ENCODE measurements around the gene ITPKA.

ITPKA gene

DNA sequence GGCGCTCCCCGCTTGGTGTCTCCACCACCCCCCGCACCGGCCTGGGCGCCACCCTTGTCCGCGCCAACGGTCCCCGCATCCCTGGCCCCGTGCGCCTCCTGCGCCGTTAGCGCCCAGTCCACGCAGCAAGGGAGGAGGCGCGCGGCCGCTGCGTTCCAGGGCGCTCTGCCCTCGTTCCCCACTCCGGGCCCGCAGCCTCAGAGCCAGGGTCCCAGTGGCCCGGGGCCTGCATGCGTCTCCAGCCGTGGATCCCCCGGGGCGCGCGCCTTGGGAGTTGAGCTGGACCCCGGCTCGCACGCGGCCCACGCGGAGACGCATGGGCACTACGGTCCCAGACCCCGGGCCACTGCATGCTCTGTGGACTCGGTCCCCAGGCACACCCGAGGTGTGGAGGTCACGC is 7.4 kb upstream of the ITPKA start:
- Histone ChIP-seq H3K79me2 (ENCODE audit: insufficient read depth, low read length) (no peaks in the 10 kb centered on the region), H3K4me2 (ENCODE audit: insufficient read depth, low read length) (no peak overlapping the region), H4K20me1 (ENCODE audit: insufficient read depth, low read length) (no peaks in the 10 kb centered on the region), H3K27me3 (ENCODE audit: insufficient read depth, low read length, poor library complexity) (no peaks in the 10 kb centered on the region), H3K9me3 (ENCODE audit: insufficient read depth, low read length, severe bottlenecking) (no peaks in the 10 kb centered on the region), H3K36me3 (ENCODE audit: insufficient read depth, low read length) (peaks cover 12% of the 10 kb centered on the region), H3K4me1 (ENCODE audit: insufficient read depth, low read length) (no peaks in the 10 kb centered on the region), H3K4me3 (ENCODE audit: low read depth in 1 of 2, low read length in 2 of 2) (no peak overlapping the region), H3K9ac (ENCODE audit: low read depth, low read length) (no peak overlapping the region), H3K27ac (ENCODE audit: low read length) (no peak overlapping the region), H2AFZ (ENCODE audit: low read depth, low read length) (no peak overlapping the region)
- no peak for ATAC-seq (ENCODE audit: insufficient read depth, low read depth)
- DNase-seq: no peak
- TF ChIP-seq EZH2 (IDR thresholded peaks at IDR 0.05; ENCODE audit: borderline replicate concordance, low read depth, low read length, severe bottlenecking): no peak
- TF ChIP-seq, protein P1, sequence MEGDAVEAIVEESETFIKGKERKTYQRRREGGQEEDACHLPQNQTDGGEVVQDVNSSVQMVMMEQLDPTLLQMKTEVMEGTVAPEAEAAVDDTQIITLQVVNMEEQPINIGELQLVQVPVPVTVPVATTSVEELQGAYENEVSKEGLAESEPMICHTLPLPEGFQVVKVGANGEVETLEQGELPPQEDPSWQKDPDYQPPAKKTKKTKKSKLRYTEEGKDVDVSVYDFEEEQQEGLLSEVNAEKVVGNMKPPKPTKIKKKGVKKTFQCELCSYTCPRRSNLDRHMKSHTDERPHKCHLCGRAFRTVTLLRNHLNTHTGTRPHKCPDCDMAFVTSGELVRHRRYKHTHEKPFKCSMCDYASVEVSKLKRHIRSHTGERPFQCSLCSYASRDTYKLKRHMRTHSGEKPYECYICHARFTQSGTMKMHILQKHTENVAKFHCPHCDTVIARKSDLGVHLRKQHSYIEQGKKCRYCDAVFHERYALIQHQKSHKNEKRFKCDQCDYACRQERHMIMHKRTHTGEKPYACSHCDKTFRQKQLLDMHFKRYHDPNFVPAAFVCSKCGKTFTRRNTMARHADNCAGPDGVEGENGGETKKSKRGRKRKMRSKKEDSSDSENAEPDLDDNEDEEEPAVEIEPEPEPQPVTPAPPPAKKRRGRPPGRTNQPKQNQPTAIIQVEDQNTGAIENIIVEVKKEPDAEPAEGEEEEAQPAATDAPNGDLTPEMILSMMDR (IDR thresholded peaks at IDR 0.05; ENCODE audit: borderline replicate concordance, extremely low read depth, low read length, poor library complexity, severe bottlenecking): no peak

DNA sequence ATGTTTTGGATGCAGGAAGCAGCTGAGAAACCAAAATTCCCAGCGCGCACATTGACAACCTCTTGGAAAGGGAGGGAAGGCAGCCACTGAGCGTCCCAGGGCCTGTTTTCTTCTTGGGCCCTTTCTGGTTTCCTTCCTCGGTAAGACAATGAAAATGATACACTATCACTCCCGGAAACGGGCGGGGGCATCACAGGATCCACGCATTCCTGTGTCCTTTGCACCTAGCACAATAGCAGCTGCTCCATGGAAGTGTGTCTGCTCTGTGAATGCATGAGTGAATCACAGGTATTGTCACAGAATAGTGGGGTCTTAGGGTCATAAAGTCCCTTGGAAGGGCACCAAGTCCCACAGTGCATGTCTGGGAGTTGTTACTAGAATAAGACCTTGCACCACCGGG is 6.3 kb upstream of the ITPKA start:
- ATAC-seq (ENCODE audit: insufficient read depth, low read depth): no peak
- Histone ChIP-seq H3K4me2 (ENCODE audit: insufficient read depth, low read length) (no peak overlapping the region), H3K79me2 (ENCODE audit: insufficient read depth, low read length) (no peaks in the 10 kb centered on the region)

DNA sequence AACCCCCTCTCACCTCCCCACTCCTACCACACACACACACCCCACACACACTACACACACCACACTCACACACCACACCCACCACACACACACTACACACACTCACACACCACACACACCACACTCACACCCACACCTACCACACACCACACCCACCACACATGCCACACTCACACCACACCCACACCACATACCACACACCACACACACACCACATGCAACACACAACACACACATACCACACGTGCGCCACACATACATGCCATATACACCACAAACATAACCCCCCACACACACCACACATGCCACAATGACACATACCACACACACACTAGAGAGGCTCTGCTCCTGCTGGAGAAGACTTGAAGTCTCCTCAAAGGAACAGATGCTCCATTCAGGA is 5.9 kb upstream of the ITPKA start:
- no peak overlapping the region for H3K27ac ChIP-seq (ENCODE audit: low read length)
- H3K36me3 ChIP-seq (ENCODE audit: insufficient read depth, low read length): peaks cover 3% of the 10 kb centered on the region; the same call in 1 of the 2 replicates
- no peak overlapping the region for H3K4me3 ChIP-seq (ENCODE audit: low read depth in 1 of 2, low read length in 2 of 2)
- ATAC-seq (ENCODE audit: insufficient read depth, low read depth) (no peak), DNase-seq (no peak)
- H3K4me2 ChIP-seq (ENCODE audit: insufficient read depth, low read length): no peak overlapping the region
- TF ChIP-seq, protein P1 (IDR thresholded peaks at IDR 0.05; ENCODE audit: borderline replicate concordance, extremely low read depth, low read length, poor library complexity, severe bottlenecking): no peak
- TF ChIP-seq EZH2 (IDR thresholded peaks at IDR 0.05; ENCODE audit: borderline replicate concordance, low read depth, low read length, severe bottlenecking): no peak
- no peaks in the 10 kb centered on the region for H3K79me2 ChIP-seq (ENCODE audit: insufficient read depth, low read length)
- no peaks in the 10 kb centered on the region for H3K9me3 ChIP-seq (ENCODE audit: insufficient read depth, low read length, severe bottlenecking)
- H3K4me1 ChIP-seq (ENCODE audit: insufficient read depth, low read length): peaks cover 7% of the 10 kb centered on the region
- H2AFZ ChIP-seq (ENCODE audit: low read depth, low read length): no peak overlapping the region
- no peaks in the 10 kb centered on the region for H3K27me3 ChIP-seq (ENCODE audit: insufficient read depth, low read length, poor library complexity)
- no peaks in the 10 kb centered on the region for H4K20me1 ChIP-seq (ENCODE audit: insufficient read depth, low read length)
- no peak overlapping the region for H3K9ac ChIP-seq (ENCODE audit: low read depth, low read length)

More for the DNA sequence above, 6.3 kb upstream of the ITPKA start:
- peaks cover 3% of the 10 kb centered on the region for H3K4me1 ChIP-seq (ENCODE audit: insufficient read depth, low read length)
- peaks cover 4% of the 10 kb centered on the region; the same call in 1 of the 2 replicates for H3K36me3 ChIP-seq (ENCODE audit: insufficient read depth, low read length)
- DNase-seq: no peak
- TF ChIP-seq EZH2 (IDR thresholded peaks at IDR 0.05; ENCODE audit: borderline replicate concordance, low read depth, low read length, severe bottlenecking): no peak
- TF ChIP-seq, protein P1 (IDR thresholded peaks at IDR 0.05; ENCODE audit: borderline replicate concordance, extremely low read depth, low read length, poor library complexity, severe bottlenecking): no peak
- H4K20me1 ChIP-seq (ENCODE audit: insufficient read depth, low read length): no peaks in the 10 kb centered on the region
- no peaks in the 10 kb centered on the region for H3K27me3 ChIP-seq (ENCODE audit: insufficient read depth, low read length, poor library complexity)
- H2AFZ ChIP-seq (ENCODE audit: low read depth, low read length): no peak overlapping the region
- H3K9me3 ChIP-seq (ENCODE audit: insufficient read depth, low read length, severe bottlenecking): no peaks in the 10 kb centered on the region
- no peak overlapping the region for H3K4me3 ChIP-seq (ENCODE audit: low read depth in 1 of 2, low read length in 2 of 2)
- no peak overlapping the region for H3K27ac ChIP-seq (ENCODE audit: low read length)
- no peak overlapping the region for H3K9ac ChIP-seq (ENCODE audit: low read depth, low read length)

DNA sequence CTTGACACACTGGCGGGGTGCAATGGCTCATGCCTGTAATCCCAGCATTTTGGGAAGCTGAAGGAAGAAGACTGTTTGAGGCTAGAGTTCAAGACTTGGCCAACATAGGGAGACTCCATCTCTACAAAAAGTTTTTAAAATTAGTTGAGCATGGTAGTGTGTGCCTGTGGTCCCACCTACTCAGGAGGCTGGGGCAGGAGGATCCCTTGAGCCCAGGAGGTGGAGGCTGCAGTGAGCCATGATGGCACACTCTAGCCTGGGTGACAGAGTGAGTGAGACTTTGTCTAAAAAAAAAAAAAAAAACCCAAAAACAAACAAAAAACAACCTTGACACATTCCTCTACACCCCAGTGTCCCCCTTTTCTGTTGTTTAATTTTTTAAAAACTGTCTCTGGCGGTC is 4.0 kb upstream of the ITPKA start:
- no peaks in the 10 kb centered on the region for H4K20me1 ChIP-seq (ENCODE audit: insufficient read depth, low read length)
- no peak for TF ChIP-seq EZH2 (IDR thresholded peaks at IDR 0.05; ENCODE audit: borderline replicate concordance, low read depth, low read length, severe bottlenecking)
- TF ChIP-seq, protein P1 (IDR thresholded peaks at IDR 0.05; ENCODE audit: borderline replicate concordance, extremely low read depth, low read length, poor library complexity, severe bottlenecking): no peak
- DNase-seq (no peak), ATAC-seq (ENCODE audit: insufficient read depth, low read depth) (no peak)
- H3K79me2 ChIP-seq (ENCODE audit: insufficient read depth, low read length): no peaks in the 10 kb centered on the region
- H3K9ac ChIP-seq (ENCODE audit: low read depth, low read length): no peak overlapping the region
- no peak overlapping the region for H3K4me3 ChIP-seq (ENCODE audit: low read depth in 1 of 2, low read length in 2 of 2)
- H3K27me3 ChIP-seq (ENCODE audit: insufficient read depth, low read length, poor library complexity): peaks cover 7% of the 10 kb centered on the region
- H3K27ac ChIP-seq (ENCODE audit: low read length): no peak overlapping the region
- no peak overlapping the region for H3K4me2 ChIP-seq (ENCODE audit: insufficient read depth, low read length)
- H2AFZ ChIP-seq (ENCODE audit: low read depth, low read length): no peak overlapping the region
- no peaks in the 10 kb centered on the region for H3K9me3 ChIP-seq (ENCODE audit: insufficient read depth, low read length, severe bottlenecking)
- peaks cover 22% of the 10 kb centered on the region for H3K4me1 ChIP-seq (ENCODE audit: insufficient read depth, low read length)
- no peaks in the 10 kb centered on the region for H3K36me3 ChIP-seq (ENCODE audit: insufficient read depth, low read length)
